IMR-90 (cell line): ENCODE data around the gene ADCY5. TPM values are rescaled to one million over a fixed set of nuclear protein-coding genes. Genes with fewer than 3 reads are reported as not detected.

Experiments
- ATAC-seq: fragments of 200-7000 bp; cut with Tn5 transposase; 2 replicates; pipeline ENCODE4 v1.9.1; 2020; ENCODE audit warnings: low read depth, mild to moderate bottlenecking, moderate library complexity
- BruUV-seq: library from RNA; stranded (reverse); fragments of 400-500 nt; replicated peaks from 2 replicates; lab custom pipeline; 2021; lab: Mats Ljungman, UMichigan
- CTCF ChIA-PET: fragments of 300-600 bp; formaldehyde crosslinking; extraction: SDS; loops from one replicate; lab custom pipeline; 2021; ENCODE audit warnings: antibody characterized with exemption; lab: Yijun Ruan, JAX
- POLR2A ChIA-PET: fragments of 300-600 bp; sonication (Branson Sonifier 250); formaldehyde crosslinking; loops from one replicate; lab custom pipeline; 2022; ENCODE audit warnings: antibody characterized with exemption; ENCODE audit not compliant: unreplicated experiment; lab: Charles Lee
- DNase-seq: peaks from one replicate; pipeline ENCODE4 v3.0.0; 2013
- H2AFZ ChIP-seq: replicated peaks from 2 replicates; pipeline ENCODE3; 2013; ENCODE audit warnings: low read length, mild to moderate bottlenecking; ENCODE audit not compliant: poor library complexity
- H2AK5ac ChIP-seq: 2 replicates; pipeline ENCODE4 v1.6.1; 2013; ENCODE audit warnings: low read depth, low read length, inconsistent platforms
- H2AK9ac ChIP-seq: replicated peaks from 2 replicates; pipeline ENCODE3; 2013; ENCODE audit warnings: mild to moderate bottlenecking, low read depth, low read length, moderate library complexity; ENCODE audit not compliant: poor library complexity
- H2BK120ac ChIP-seq: 2 replicates; pipeline ENCODE4 v1.6.1; 2013; ENCODE audit warnings: low read depth, low read length, inconsistent platforms
- H2BK15ac ChIP-seq: 3 replicates; pipeline ENCODE4 v1.6.1; 2013; ENCODE audit warnings: low read depth, low read length, inconsistent platforms
- H2BK20ac ChIP-seq: 2 replicates; pipeline ENCODE4 v1.6.1; 2013; ENCODE audit warnings: low read depth, mild to moderate bottlenecking, inconsistent platforms, low read length, moderate library complexity
- H2BK5ac ChIP-seq: 2 replicates; pipeline ENCODE4 v1.6.1; 2013; ENCODE audit warnings: mild to moderate bottlenecking, low read depth, low read length, inconsistent platforms; ENCODE audit not compliant: poor library complexity, severe bottlenecking
- H3K14ac ChIP-seq: replicated peaks from 2 replicates; pipeline ENCODE4 v1.6.1; 2013; ENCODE audit warnings: low read depth, low read length, inconsistent platforms
- H3K18ac ChIP-seq: 2 replicates; pipeline ENCODE4 v1.6.1; 2013; ENCODE audit warnings: low read depth, low read length, control low read depth
- H3K23ac ChIP-seq: 2 replicates; pipeline ENCODE4 v1.6.1; 2013; ENCODE audit warnings: low read depth, low read length, inconsistent platforms
- H3K27ac ChIP-seq: 2 replicates; pipeline ENCODE4 v1.5.1; 2013; ENCODE audit warnings: mild to moderate bottlenecking, control low read depth, low read length; ENCODE audit not compliant: insufficient read depth
- H3K27me3 ChIP-seq: 2 replicates; pipeline ENCODE4 v1.6.1; 2013; ENCODE audit warnings: low read length; ENCODE audit not compliant: control insufficient read depth, insufficient read depth
- H3K36me3 ChIP-seq: 2 replicates; pipeline ENCODE4 v1.6.1; 2013; ENCODE audit warnings: low read length, mixed read lengths; ENCODE audit not compliant: control insufficient read depth, insufficient read depth
- H3K4ac ChIP-seq: 2 replicates; pipeline ENCODE4 v1.6.1; 2013; ENCODE audit warnings: low read depth, low read length, inconsistent platforms
- H3K4me1 ChIP-seq: 2 replicates; pipeline ENCODE4 v1.6.1; 2013; ENCODE audit warnings: low read length, mixed read lengths; ENCODE audit not compliant: control insufficient read depth, insufficient read depth
- H3K4me2 ChIP-seq: 2 replicates; pipeline ENCODE4 v1.6.1; 2013; ENCODE audit warnings: low read depth, mild to moderate bottlenecking, control low read depth, low read length, moderate library complexity
- H3K4me3 ChIP-seq: 2 replicates; pipeline ENCODE4 v1.5.1; 2013; ENCODE audit warnings: low read depth, mild to moderate bottlenecking, control low read depth, low read length, moderate library complexity; ENCODE audit not compliant: insufficient read depth
- H3K56ac ChIP-seq: 2 replicates; pipeline ENCODE4 v1.6.1; 2013; ENCODE audit warnings: low read length, inconsistent platforms; ENCODE audit not compliant: insufficient read depth; ENCODE audit errors: extremely low read depth
- H3K79me1 ChIP-seq, 2 experiments: 2 replicates each; pipeline ENCODE4 v1.6.1; 2013; ENCODE audit warnings: low read length in 2 of 2, inconsistent platforms in 1 of 2, low read depth in 1 of 2
- H3K9ac ChIP-seq: 2 replicates; pipeline ENCODE4 v1.6.1; 2013; ENCODE audit warnings: low read depth, low read length, control low read depth
- H3K9me1 ChIP-seq: 2 replicates; pipeline ENCODE4 v1.6.1; 2013; ENCODE audit warnings: low read length, inconsistent platforms; ENCODE audit not compliant: insufficient read depth
- H3K9me3 ChIP-seq: 2 replicates; pipeline ENCODE4 v1.6.1; 2013; ENCODE audit warnings: low read length; ENCODE audit not compliant: control insufficient read depth, insufficient read depth
- H4K20me1 ChIP-seq: 2 replicates; pipeline ENCODE4 v1.6.1; 2013; ENCODE audit warnings: low read length, inconsistent platforms; ENCODE audit not compliant: insufficient read depth
- H4K5ac ChIP-seq: 2 replicates; pipeline ENCODE4 v1.6.1; 2013; ENCODE audit warnings: mild to moderate bottlenecking, low read depth, low read length, control low read depth
- H4K8ac ChIP-seq, 2 experiments: 2 replicates each; pipeline ENCODE4 v1.6.1; 2013; ENCODE audit warnings: low read depth in 2 of 2, low read length in 2 of 2, control low read depth in 1 of 2, inconsistent platforms in 1 of 2
- H4K91ac ChIP-seq: 2 replicates; pipeline ENCODE4 v1.6.1; 2013; ENCODE audit warnings: low read depth, low read length, inconsistent platforms; ENCODE audit not compliant: insufficient read depth
- FOS ChIP-seq: fragments of 150-350 bp; IDR thresholded peaks from 2 replicates; pipeline ENCODE4 v1.6.1; 2016; ENCODE audit warnings: low read depth, low read length
- POLR2A ChIP-seq: IDR thresholded peaks from 2 replicates; pipeline ENCODE4 v1.6.1; 2012; ENCODE audit warnings: mild to moderate bottlenecking, low read depth, low read length
- RAD21 ChIP-seq: IDR thresholded peaks from 2 replicates; pipeline ENCODE4 v1.6.1; 2012; ENCODE audit warnings: low read length, improper control_type of control experiment
- RCOR1 ChIP-seq: IDR thresholded peaks from 2 replicates; pipeline ENCODE4 v1.6.1; 2012; ENCODE audit warnings: mild to moderate bottlenecking, low read length, improper control_type of control experiment; ENCODE audit not compliant: insufficient replicate concordance
- WGBS, 2 experiments: methylation state at CpG; one replicate each; pipeline versions ENCODE4 v1.1.5 to v1.1.7; 2013; ENCODE audit warnings: missing lambda C conversion rate in 2 of 2; ENCODE audit not compliant: insufficient read length in 1 of 2; ENCODE audit errors: extremely low coverage in 2 of 2; 5-methylcytosine and 5-hydroxymethylcytosine counted together
- dilution Hi-C: fragments of 300-500 bp; cut with HindIII; formaldehyde crosslinking; loops from one replicate; pipeline ENCODE4 v1.14.3; 2018; ENCODE audit warnings: low sequenced_read_pairs; ENCODE audit not compliant: unreplicated experiment
- in situ Hi-C: fragments of 300-500 bp; cut with MboI; formaldehyde crosslinking; loops from 3 replicates; pipeline ENCODE4 v1.14.3; 2019; ENCODE audit warnings: low sequenced_read_pairs, inconsistent platforms, mixed read lengths
- intact Hi-C: fragments of 100-400 bp; cut with micrococcal nuclease; formaldehyde crosslinking; loops from 2 replicates; pipeline ENCODE4 v1.10.0; 2022
- polyA plus RNA-seq, 3 experiments: library from polyadenylated mRNA; depleted of rRNA; stranded (reverse); fragments of >200 nt; gene quantifications; 2 replicates each; pipeline ENCODE4 v1.2.3, GENCODE V29; 2012; ENCODE audit warnings: low replicate concordance in 1 of 3
- total RNA-seq: library from RNA; depleted of rRNA; stranded (reverse); fragments of >200 nt; gene quantifications from 2 replicates; pipeline ENCODE4 v1.2.3, GENCODE V29; 2012
- TF ChIP-seq, protein P1 (sequence below): fragments of 150-350 bp; IDR thresholded peaks from 2 replicates; pipeline ENCODE4 v1.6.1; 2017; ENCODE audit warnings: mild to moderate bottlenecking, antibody characterized with exemption, low read length, low read depth
- TF ChIP-seq, protein P2 (sequence below): conservative IDR thresholded peaks from 2 replicates; pipeline ENCODE4 v1.5.1; 2012; ENCODE audit warnings: mild to moderate bottlenecking, low read depth, low read length, improper control_type of control experiment

ADCY5 gene
- total and polyA plus RNA-seq, 2 of the 4 experiments (the other 2 are of a cell fraction): 0.14 to 0.18 TPM

DNA sequence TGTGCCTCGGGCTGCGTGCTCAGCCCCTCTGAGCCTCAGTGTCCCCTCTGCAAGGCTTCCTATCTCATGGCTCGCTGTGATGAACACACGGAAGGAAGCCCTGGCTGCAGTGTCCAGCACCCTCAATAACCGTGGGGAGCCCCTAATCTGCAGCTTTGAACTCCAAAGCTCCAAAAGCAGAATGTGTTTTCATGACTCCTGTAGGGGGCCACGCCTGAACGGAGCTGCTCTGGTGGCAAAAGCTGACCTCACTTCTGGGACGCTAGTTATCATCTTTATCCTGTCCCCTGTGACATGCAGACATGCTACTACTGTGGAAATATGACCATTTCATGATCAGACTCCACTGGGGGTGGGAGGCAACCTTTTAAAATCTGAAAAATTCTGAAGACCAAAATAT lies 148.3 kb downstream of the ADCY5 start:
- 50% methylated on average over 1 of the region's 8 CpGs; no CpG with 5 or more reads in 1 of the 2 experiments for WGBS, 2 experiments
- peaks cover 42% of the 10 kb centered on the region for H3K27me3 ChIP-seq
- TF ChIP-seq RAD21 (no peak), POLR2A (no peak), FOS (no peak), RCOR1 (no peak)
- TF ChIP-seq, protein P1, sequence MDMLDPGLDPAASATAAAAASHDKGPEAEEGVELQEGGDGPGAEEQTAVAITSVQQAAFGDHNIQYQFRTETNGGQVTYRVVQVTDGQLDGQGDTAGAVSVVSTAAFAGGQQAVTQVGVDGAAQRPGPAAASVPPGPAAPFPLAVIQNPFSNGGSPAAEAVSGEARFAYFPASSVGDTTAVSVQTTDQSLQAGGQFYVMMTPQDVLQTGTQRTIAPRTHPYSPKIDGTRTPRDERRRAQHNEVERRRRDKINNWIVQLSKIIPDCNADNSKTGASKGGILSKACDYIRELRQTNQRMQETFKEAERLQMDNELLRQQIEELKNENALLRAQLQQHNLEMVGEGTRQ: no peak
- TF ChIP-seq, protein P2, sequence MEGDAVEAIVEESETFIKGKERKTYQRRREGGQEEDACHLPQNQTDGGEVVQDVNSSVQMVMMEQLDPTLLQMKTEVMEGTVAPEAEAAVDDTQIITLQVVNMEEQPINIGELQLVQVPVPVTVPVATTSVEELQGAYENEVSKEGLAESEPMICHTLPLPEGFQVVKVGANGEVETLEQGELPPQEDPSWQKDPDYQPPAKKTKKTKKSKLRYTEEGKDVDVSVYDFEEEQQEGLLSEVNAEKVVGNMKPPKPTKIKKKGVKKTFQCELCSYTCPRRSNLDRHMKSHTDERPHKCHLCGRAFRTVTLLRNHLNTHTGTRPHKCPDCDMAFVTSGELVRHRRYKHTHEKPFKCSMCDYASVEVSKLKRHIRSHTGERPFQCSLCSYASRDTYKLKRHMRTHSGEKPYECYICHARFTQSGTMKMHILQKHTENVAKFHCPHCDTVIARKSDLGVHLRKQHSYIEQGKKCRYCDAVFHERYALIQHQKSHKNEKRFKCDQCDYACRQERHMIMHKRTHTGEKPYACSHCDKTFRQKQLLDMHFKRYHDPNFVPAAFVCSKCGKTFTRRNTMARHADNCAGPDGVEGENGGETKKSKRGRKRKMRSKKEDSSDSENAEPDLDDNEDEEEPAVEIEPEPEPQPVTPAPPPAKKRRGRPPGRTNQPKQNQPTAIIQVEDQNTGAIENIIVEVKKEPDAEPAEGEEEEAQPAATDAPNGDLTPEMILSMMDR: no peak
- H3K9me3 ChIP-seq: no peaks in the 10 kb centered on the region
- POLR2A ChIA-PET: no interaction called here
- H2AFZ ChIP-seq: no peak overlapping the region
- no peak overlapping the region for H2BK120ac ChIP-seq
- H4K20me1 ChIP-seq: no peaks in the 10 kb centered on the region
- no peak overlapping the region for H3K27ac ChIP-seq
- H2BK20ac ChIP-seq: no peak overlapping the region
- H4K8ac ChIP-seq: no peak overlapping the region
- no peak overlapping the region for H3K56ac ChIP-seq
- in situ Hi-C loops: no loop called here
- H3K14ac ChIP-seq: no peak overlapping the region
- CTCF ChIA-PET: interaction anchor here (1.1 kb wide), 1 partner anchor 13 kb away, joined by 3 read pairs; no protein-coding TSS in a partner anchor
- H4K5ac ChIP-seq: no peak overlapping the region
- ATAC-seq (no peak), DNase-seq (no peak)
- H2BK5ac ChIP-seq: no peak overlapping the region
- dilution Hi-C loops: no loop called here
- H2AK9ac ChIP-seq: no peak overlapping the region
- no peak overlapping the region for H3K4me3 ChIP-seq
- H3K23ac ChIP-seq: no peak overlapping the region
- H3K79me1 ChIP-seq: no peaks in the 10 kb centered on the region
- no peak overlapping the region for H2BK15ac ChIP-seq
- no peak overlapping the region for H4K91ac ChIP-seq
- BruUV-seq: no TSS peak
- no peak overlapping the region for H3K4ac ChIP-seq
- H3K18ac ChIP-seq: no peak overlapping the region
- no peaks in the 10 kb centered on the region for H3K4me1 ChIP-seq
- no peak overlapping the region for H3K4me2 ChIP-seq
- no peaks in the 10 kb centered on the region for H3K36me3 ChIP-seq
- H3K9ac ChIP-seq: no peak overlapping the region
- no peaks in the 10 kb centered on the region for H3K9me1 ChIP-seq
- H2AK5ac ChIP-seq: no peak overlapping the region
- intact Hi-C loops: no loop called here
